HG03064 (cell line): Measurements from ENCODE around the gene TFF1.

Source experiments
- ATAC-seq: cut with Tn5 transposase; IDR thresholded peaks from one replicate; pipeline ENCODE4 v1.9.1; 2021; ENCODE audit warnings: low read depth; ENCODE audit not compliant: unreplicated experiment

Gene TFF1

DNA sequence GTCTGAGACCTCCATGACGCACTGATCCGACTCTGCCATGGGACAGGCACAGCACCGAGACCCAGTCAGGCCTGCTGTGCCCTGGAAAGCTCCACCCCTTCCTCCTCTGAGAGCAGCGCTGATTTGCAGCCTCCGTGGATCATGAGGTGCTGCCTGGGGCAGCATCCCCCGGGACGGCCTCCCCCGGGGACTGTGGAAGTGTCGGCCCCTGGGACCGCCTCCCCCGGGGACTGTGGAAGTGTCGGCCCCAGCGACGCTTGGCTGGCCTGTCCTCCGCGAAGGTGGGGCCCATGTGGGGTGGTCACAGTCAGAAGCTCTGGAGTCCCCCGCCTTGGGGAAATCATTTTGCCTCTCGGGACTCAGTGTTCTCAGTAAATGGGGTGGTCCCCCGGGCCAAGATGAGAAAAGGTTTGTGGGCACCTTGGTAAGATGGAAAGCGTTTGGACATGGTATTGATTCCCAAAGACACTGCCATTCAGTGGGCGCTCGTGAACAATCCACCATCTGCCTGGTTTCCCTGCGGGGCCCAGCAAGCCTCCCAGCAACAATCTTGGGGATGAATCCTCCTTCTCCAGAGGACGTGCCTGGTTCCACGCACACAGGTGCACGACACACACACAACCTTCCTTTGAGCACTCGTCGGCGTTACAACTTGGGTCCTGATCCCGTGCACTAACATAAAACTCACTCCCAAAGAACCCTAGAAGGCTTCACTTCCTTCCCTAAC, 18.6 kb downstream of the TFF1 start:
- no peak for ATAC-seq

- ATAC-seq = no peak
These were observed 19.3 kb downstream of the TFF1 start for GRCh38 chr21:42346866-42347600.

DNA sequence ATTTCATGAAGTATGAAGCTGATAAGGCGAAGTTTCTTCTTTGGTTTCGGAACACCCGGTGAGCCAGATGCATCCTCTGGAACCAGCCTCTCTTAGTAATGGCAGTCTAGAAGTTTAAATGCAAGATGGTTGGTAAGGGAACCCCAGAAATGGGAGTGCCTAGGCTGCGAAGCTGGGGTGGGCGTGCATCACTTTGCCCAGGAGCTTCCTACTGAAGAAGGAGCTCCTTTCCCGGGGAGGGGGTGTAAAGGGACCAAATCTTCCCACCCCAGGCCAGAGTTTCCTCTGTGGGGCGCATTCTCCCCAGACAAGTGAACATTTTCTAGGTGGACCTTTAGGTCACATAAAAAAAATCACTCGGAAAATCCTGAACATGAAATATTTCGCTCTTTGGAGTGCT, 19.9 kb downstream of the TFF1 start:
- no peak for ATAC-seq

DNA sequence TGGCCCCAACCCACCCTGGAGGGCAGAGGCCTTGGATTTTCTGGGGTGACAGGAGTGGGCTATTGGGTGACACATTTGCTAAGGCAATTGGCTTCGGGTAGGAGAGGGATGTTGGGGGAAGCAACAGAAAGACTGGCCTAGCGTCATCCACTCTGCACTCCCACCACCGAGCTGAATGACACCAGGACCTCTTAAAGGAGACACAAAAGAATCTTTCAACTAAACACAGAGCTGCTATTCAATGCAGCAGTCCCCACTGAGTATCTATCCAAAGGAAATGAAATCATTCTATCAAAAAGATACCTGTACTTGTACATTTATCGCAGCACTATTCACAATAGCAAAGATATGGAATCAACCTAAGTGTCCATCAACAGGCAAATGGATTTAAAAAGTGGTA, 21.7 kb downstream of the TFF1 start:
- no peak for ATAC-seq

- ATAC-seq = no peak
These were observed 22.3 kb downstream of the TFF1 start for GRCh38 chr21:42343963-42344510.

- no peak for ATAC-seq
These were observed 22.8 kb downstream of the TFF1 start for GRCh38 chr21:42343556-42343955.

DNA sequence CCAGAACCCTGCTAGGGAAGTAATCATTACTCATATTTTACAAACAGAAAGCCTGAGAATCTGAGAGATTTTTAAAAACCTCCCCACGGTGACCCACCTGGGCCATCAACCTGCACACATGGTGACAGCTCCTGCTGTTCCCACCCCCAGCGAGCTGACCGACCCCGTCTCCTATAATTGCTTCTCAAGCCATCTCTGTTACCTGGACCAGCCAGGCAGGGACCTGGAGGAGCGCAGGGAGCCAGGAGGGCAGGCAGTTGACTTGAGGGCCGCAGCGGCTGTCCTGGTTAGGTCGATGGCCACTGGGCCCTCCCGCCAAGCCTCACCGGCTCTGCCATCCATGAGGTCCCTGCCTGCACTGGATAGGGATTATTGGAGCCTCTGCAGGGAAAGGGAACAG, 23.2 kb downstream of the TFF1 start:
- no peak for ATAC-seq

GRCh38 chr21:42341776-42342542, 24.4 kb downstream of the TFF1 start:
- ATAC-seq = no peak

DNA sequence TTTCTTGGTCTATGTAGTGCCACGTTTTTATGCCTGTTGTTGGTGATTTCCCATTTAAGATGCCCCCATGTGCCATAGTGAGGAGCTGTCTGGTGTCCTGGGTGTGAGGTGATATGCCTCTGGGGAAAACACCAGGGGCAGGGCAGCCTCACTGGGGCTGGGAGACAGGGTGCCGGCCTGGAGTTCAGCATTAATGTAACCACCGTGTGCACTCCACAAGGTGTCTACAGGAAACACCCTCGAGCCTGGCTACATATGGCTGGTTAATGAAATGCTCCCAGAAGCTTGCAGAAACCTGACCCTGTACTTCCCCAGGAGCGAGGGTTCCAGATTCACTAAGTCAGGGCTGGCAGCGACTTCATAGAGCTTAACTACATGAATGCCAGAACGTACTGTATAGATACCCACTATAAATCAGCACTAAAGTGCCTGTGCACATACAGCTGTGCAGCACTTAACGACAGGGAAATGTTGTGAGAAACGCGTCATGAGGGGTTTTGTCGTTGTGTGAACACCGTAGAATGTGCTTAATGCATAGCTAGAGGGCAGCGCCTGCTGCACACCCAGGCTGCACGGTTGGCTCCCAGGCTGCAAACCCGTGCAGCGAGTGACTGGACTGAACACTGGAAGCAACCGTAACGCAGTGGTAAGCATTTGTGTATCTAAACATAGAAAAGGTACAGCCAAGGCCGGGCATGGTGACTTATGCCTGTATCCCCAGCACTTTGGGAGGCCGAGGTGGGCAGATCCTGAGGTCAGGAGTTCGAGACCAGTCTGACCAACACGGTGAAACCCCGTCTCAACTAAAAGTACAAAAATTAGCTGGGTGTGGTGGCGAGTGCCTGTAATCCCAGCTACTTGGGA, 25.9 kb downstream of the TFF1 start:
- no peak for ATAC-seq

DNA sequence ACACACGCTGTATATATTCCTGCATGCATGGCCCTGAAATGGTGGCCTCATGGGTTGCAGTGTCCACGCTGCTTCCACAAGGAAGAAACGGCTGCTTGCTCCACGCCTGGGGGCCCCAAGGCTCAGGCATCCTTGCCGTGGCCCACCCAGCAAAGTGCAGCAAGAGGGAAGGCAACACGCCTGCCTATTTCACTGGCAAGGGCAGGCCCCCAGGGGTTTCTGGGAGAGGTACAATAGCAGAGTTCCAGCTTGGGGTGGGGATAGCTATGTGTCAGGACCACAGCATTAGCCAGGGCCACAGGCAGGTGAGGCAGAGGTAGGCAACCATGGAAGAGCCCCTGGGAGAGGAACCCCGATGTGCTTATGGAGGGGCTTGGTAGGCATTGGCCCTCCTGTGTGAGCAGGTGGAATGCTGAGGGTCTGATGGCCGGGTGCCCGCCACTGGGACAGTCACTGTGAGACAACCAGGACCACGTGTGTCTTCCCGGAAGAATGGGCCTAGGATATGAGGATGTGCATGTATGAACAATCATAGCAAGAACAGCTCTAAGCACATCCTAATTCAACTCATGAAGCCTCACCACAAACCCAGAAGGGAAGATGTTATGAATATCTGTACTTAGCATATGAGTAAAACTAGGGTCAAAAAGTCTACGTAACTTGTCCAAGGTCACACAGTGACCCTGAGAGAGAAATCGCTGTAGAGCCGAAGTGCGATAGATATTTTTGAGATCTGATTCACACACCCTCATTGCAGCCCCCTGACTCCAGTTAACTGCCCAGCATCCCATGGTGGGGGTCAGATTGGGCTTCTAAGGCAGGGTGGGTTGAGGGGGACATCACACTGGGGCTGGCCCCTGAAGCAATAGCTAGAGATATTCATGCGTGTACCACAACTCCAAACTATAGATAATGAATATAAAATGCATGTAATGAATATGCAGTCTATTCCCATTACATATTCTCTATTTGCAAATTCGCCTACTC, 27.3 kb downstream of the TFF1 start:
- no peak for ATAC-seq

DNA sequence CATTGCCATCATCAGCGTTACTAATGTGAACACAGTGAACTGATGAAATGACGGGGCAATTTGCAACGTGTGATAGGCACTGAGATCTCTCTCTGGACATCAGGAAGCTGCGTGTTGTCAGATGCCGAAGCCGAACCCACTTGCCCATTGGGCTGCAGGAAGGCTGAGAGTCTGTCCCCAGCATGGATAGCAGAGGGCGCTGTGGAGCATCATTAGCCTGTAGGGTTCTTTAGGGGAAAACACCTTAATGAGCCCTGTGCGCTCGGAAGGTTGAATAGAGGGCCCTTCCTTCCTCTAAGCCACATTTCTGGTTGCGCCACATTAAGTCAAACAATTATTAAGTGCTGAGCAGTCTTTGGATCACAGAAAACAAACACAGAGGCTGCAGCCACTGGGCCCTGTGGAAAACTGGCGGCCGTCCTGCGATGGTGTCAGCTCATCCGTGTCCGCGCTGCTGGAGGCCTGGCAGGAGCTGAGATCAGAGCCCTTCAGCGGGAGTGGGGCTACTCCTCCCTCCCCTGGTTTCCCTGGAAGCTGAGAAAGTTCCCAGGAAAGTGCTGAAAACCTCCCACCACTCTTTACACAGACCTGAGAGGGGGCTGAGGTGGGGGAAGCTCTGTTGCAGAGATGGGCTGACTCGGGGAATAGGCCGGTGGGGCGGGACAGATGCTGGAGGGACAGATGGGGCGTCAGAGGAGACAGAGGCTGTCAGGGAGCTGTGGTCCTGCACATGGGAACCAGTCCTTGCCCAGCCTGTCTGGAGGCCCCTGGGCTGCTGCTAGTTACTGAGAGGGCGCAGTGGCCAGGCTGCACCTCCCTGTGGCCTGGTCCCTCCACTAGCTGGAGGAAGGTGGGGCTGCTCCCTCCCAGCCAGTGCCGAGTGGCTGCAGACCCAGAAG, 28.3 kb downstream of the TFF1 start:
- ATAC-seq = no peak

DNA sequence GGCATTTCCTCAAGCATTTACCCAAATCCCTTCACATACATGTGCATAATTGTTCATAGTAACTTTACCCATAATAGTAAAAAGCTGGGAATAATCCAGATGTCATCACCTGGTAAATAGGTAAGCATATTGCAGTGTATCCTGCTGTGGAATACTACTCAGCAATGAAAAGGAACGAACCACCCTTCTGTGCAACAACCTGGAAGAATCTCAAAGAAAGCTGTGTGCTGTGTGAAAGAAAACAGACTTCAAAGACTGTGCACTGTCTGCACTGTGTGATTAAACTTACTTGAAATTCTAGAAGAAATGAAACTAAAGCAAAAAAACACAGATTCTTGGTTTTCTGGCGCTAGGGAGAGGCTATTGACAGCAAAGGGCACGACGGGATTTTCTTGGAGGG, 29.1 kb downstream of the TFF1 start:
- no peak for ATAC-seq

- ATAC-seq = no peak
These were observed 30.3 kb downstream of the TFF1 start for GRCh38 chr21:42336054-42336453.

DNA sequence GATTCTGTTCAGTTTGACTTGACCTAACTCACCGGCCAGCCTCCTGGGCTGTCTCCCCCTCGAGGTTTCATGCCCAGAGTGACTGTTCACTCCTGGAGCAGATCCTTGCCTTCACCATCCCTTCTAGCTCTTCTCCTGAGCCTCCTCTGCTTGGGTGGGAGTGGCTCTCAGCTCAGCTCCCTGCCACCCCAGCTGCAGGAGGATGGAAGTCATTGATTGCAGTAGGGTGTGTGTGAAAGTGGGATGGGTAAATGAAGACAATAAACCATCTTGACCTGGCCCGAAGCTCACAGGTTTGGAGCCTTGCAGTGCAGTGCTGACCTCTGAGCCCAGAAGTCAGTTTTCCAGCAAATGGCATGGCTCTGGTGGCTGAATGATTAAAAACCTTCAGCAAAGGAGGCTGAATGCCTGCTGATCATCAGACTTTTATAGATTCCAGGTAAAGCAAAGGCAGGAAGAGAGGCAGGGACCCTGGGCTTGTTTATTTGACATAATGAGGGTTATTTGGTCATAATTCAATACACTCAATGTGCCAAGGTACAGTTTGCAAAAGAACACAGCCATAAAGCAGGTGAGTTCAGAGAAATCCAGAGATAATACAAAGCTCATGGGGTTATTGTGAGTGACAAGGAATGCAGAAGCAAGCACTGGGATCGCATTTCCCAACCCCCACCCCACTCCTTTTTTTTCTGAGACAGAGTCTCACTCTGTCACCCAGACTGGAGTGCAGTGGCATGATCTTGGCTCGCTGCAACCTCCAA, 33.6 kb downstream of the TFF1 start:
- no peak for ATAC-seq

GRCh38 chr21:42331660-42332059, 34.7 kb downstream of the TFF1 start:
- ATAC-seq = no peak

- ATAC-seq = no peak
These were observed 35.7 kb downstream of the TFF1 start for GRCh38 chr21:42330380-42331371.
